Stomach (tissue), 4 donors: ENCODE data around the gene L1CAM.

ENCODE experiments used
- EP300 ChIP-seq: sonication (generic); formaldehyde crosslinking; IDR thresholded peaks from one replicate; pipeline ENCODE4 v1.6.1; 2017; ENCODE audit warnings: antibody characterized with exemption
- POLR2A ChIP-seq, 4 donors: fragments of 450-650 bp; IDR thresholded peaks; one replicate each; pipeline ENCODE4 v1.6.1; 2016; ENCODE audit warnings: antibody characterized with exemption in 4 of 4, control low read depth in 2 of 4, mild to moderate bottlenecking in 1 of 4, moderate library complexity in 1 of 4
- POLR2AphosphoS5 ChIP-seq, 3 donors: sonication (generic); formaldehyde crosslinking; IDR thresholded peaks; one replicate each; pipeline ENCODE4 v1.6.1; 2016; ENCODE audit warnings: antibody characterized with exemption in 3 of 3
- TF ChIP-seq, protein P1 (sequence below), 7 experiments: fragments of 450-650 bp in 4 of 7; fragments of 200-600 bp in 3 of 7; sonication (generic) in 3 of 7; IDR thresholded peaks; one replicate each; pipeline ENCODE4 v1.5.1; 2016 to 2019; ENCODE audit warnings: antibody characterized with exemption in 7 of 7, control low read depth in 2 of 7, mild to moderate bottlenecking in 1 of 7

DNA sequence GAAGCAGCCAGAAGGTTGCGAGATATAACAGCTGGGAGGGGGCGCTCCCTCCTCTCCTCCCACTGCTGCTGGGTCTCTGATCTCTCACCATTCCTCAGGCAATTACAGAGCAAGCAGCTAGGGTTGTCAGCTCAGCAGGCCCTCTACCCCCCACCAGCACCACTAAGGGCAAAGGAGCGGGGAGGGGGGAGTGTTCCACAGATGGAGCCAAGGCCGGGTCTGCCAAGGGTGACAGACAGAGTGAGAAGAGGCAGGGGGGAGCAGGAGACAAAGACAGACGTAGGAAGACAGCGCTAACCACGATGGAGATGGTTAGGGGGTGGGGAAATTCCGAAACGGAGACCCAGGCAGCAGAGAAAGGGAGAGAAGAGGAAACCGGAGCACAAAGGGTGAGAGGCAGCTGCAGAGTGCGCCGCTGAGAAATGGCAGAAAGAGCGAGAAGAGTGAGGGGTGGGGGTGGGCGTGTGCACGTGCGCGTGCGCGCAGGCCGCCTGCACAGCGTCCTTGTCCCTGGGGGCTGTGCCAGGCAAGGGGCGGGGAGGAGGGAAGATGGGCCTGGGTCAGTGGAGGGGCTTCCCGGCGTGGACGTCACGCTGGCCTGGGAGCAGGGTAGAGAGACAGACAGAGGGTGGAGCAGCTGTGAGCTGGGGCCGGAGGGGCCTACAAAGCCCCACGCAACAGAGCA, 6.9 kb downstream of the L1CAM start:
- TF ChIP-seq, protein P1, sequence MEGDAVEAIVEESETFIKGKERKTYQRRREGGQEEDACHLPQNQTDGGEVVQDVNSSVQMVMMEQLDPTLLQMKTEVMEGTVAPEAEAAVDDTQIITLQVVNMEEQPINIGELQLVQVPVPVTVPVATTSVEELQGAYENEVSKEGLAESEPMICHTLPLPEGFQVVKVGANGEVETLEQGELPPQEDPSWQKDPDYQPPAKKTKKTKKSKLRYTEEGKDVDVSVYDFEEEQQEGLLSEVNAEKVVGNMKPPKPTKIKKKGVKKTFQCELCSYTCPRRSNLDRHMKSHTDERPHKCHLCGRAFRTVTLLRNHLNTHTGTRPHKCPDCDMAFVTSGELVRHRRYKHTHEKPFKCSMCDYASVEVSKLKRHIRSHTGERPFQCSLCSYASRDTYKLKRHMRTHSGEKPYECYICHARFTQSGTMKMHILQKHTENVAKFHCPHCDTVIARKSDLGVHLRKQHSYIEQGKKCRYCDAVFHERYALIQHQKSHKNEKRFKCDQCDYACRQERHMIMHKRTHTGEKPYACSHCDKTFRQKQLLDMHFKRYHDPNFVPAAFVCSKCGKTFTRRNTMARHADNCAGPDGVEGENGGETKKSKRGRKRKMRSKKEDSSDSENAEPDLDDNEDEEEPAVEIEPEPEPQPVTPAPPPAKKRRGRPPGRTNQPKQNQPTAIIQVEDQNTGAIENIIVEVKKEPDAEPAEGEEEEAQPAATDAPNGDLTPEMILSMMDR (IDR thresholded peaks at IDR 0.05): no peak
- TF ChIP-seq POLR2A (IDR thresholded peaks at IDR 0.05): no peak
- no peak for TF ChIP-seq EP300
- no peak for TF ChIP-seq POLR2AphosphoS5 (IDR thresholded peaks at IDR 0.05)
